Neural cell (in vitro differentiated cells): ENCODE measurements around the gene MYBL2.

Source experiments
- EP300 ChIP-seq: fragments of 450-650 bp; conservative IDR thresholded peaks from 2 replicates; pipeline ENCODE4 v1.6.1; 2014; ENCODE audit warnings: antibody characterized with exemption, mild to moderate bottlenecking, moderate library complexity; ENCODE audit not compliant: poor library complexity, severe bottlenecking
- EZH2 ChIP-seq: fragments of 200-600, 300-800 bp; shearing (Covaris generic), sonication (generic); IDR thresholded peaks from 2 replicates; pipeline ENCODE4 v1.6.1; 2014; ENCODE audit warnings: antibody characterized with exemption, low read length, borderline replicate concordance, mild to moderate bottlenecking; ENCODE audit not compliant: insufficient read depth, poor library complexity, severe bottlenecking
- POLR2AphosphoS5 ChIP-seq: IDR thresholded peaks from 2 replicates; pipeline ENCODE4 v1.6.1; 2012
- RAD21 ChIP-seq: fragments of 450-650 bp; conservative IDR thresholded peaks from 2 replicates; pipeline ENCODE4 v1.6.1; 2014; ENCODE audit warnings: antibody characterized with exemption, mild to moderate bottlenecking, moderate library complexity
- SMC3 ChIP-seq: fragments of 450-650 bp; conservative IDR thresholded peaks from 2 replicates; pipeline ENCODE4 v1.6.1; 2014; ENCODE audit warnings: antibody characterized with exemption, mild to moderate bottlenecking, moderate library complexity; ENCODE audit not compliant: poor library complexity
- TF ChIP-seq, protein P1 (sequence below): fragments of 450-650 bp; IDR thresholded peaks from 2 replicates; pipeline ENCODE4 v1.5.1; 2014; ENCODE audit warnings: antibody characterized with exemption, mild to moderate bottlenecking, moderate library complexity; ENCODE audit not compliant: poor library complexity, severe bottlenecking
- TF ChIP-seq, protein P2 (sequence below): IDR thresholded peaks from 2 replicates; pipeline ENCODE4 v1.6.1; 2012; ENCODE audit warnings: borderline replicate concordance

DNA sequence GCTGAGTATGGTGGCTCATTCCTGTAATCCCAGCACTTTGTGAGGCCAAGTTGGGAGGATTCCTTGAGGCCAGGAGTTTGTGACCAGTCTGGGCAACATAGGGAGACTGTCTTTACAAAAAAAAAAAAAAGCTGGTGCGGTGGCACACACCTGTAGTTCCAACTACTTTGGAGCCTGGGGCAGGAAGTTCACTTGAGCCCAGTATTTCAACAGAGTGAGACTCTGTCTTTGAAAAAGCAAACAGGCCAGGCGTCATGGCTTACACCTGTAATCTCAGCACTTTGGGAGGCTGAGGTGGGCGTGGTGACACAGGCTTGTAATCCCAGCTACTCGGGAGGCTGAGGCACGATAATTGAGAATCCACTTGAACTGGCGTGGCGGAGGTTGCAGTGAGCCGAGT lies 28.7 kb downstream of the MYBL2 start:
- TF ChIP-seq, protein P1, sequence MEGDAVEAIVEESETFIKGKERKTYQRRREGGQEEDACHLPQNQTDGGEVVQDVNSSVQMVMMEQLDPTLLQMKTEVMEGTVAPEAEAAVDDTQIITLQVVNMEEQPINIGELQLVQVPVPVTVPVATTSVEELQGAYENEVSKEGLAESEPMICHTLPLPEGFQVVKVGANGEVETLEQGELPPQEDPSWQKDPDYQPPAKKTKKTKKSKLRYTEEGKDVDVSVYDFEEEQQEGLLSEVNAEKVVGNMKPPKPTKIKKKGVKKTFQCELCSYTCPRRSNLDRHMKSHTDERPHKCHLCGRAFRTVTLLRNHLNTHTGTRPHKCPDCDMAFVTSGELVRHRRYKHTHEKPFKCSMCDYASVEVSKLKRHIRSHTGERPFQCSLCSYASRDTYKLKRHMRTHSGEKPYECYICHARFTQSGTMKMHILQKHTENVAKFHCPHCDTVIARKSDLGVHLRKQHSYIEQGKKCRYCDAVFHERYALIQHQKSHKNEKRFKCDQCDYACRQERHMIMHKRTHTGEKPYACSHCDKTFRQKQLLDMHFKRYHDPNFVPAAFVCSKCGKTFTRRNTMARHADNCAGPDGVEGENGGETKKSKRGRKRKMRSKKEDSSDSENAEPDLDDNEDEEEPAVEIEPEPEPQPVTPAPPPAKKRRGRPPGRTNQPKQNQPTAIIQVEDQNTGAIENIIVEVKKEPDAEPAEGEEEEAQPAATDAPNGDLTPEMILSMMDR, result no peak
- TF ChIP-seq EP300 (no peak), RAD21 (no peak), EZH2 (no peak), POLR2AphosphoS5 (no peak), SMC3 (no peak)
- TF ChIP-seq, protein P2, sequence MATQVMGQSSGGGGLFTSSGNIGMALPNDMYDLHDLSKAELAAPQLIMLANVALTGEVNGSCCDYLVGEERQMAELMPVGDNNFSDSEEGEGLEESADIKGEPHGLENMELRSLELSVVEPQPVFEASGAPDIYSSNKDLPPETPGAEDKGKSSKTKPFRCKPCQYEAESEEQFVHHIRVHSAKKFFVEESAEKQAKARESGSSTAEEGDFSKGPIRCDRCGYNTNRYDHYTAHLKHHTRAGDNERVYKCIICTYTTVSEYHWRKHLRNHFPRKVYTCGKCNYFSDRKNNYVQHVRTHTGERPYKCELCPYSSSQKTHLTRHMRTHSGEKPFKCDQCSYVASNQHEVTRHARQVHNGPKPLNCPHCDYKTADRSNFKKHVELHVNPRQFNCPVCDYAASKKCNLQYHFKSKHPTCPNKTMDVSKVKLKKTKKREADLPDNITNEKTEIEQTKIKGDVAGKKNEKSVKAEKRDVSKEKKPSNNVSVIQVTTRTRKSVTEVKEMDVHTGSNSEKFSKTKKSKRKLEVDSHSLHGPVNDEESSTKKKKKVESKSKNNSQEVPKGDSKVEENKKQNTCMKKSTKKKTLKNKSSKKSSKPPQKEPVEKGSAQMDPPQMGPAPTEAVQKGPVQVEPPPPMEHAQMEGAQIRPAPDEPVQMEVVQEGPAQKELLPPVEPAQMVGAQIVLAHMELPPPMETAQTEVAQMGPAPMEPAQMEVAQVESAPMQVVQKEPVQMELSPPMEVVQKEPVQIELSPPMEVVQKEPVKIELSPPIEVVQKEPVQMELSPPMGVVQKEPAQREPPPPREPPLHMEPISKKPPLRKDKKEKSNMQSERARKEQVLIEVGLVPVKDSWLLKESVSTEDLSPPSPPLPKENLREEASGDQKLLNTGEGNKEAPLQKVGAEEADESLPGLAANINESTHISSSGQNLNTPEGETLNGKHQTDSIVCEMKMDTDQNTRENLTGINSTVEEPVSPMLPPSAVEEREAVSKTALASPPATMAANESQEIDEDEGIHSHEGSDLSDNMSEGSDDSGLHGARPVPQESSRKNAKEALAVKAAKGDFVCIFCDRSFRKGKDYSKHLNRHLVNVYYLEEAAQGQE, result no peak
